Measurements from ENCODE around the gene SYTL3.
"Not testable (repeated sequence)": the region's sequence is repeated elsewhere in the genome, so short reads cannot be mapped to it uniquely, and the experiment has no call there.

- TF ChIP-seq EZH2 (IDR thresholded peaks at IDR 0.05; ENCODE audit: low read length); CTCF (optimal IDR thresholded peaks at IDR 0.05 in 1 of 3, IDR thresholded peaks at IDR 0.05 in 1 of 3, conservative IDR thresholded peaks at IDR 0.05 in 1 of 3; ENCODE audit: extremely low read depth in 1 of 3, insufficient read depth in 2 of 3, low read length in 3 of 3): not testable (repeated sequence)
Observed at GRCh38 chr6:158656986-158657385, 7.1 kb downstream of the SYTL3 start.

Data from keratinocyte (primary cell).